HG02610 (cell line): ENCODE results near the gene MYO6.

Experiments used
- ATAC-seq: cut with Tn5 transposase; IDR thresholded peaks from one replicate; pipeline ENCODE4 v1.9.1; 2021; ENCODE audit warnings: mild to moderate bottlenecking, moderate library complexity; ENCODE audit not compliant: unreplicated experiment

MYO6 gene

DNA sequence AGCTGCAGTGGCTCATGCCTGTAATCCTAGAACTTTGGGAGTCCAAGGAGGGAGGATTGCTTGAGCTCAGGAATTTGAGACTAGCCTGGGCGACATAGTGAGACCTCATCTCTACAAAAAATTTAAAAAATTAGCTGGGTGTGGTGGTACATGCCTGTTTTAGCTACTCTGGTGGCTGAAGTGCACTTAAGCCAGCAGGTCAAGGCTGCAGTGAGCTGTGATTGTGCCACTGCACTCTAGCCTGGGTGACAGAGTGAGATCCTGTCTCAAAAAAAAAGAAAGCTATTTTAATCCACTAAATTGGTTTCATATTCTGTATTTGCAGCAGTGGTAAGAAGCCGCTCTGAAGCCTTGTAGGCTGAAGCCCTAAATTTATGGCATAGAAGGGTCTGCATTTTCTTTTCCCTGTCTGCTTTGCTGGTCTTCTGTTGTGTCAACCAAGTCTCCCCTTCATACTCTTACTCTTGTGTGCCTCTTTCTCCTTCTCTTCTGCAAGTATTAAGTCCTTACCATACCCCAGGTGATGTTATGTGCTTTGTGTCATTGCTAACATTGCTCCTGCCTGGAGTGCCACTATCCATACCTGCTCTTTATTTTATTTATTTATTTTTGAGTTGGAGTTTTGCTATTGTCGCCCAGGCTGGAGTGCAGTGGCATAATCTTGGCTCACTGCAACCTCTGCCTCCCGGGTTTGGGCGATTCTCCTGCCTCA lies 70.9 kb downstream of the MYO6 start:
- no peak for ATAC-seq

DNA sequence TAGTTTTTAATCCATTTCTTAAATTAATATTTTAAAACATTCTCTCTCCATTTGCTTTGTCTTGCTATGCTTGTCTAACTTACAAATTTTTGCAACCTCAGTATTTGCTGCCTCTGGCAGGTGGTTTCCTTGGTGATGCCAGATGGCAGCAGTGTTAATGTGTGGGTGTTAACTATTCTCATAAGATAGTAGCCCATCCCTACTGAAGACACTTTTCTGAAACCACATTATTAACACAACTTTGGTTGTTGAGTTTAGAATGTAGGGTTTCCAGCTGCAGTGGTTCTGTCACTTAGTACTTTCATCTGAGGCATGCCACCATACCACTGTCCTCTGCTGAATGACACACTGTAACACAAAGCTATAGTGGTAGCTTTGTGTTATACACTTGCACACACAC lies 75.1 kb downstream of the MYO6 start:
- ATAC-seq: peak; percentile 64

DNA sequence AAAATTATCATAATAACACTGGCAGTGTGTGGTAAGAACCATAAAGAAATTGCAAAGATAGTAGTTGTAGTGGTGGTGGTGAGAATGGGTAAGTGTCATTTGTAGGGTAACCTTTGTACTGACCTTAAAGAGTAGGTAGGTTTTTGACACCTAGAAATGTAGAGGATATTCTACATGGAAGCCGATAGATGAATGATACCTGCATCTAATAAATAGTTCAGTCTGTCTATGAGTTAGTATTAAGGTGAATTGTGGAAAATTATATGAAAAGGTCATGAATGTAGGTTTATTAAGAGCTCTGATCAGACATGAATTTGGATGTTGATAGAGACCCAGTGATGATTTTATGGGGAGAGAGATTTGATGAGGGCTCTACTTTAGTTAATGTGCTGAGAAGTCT lies 78.1 kb downstream of the MYO6 start:
- no peak for ATAC-seq

DNA sequence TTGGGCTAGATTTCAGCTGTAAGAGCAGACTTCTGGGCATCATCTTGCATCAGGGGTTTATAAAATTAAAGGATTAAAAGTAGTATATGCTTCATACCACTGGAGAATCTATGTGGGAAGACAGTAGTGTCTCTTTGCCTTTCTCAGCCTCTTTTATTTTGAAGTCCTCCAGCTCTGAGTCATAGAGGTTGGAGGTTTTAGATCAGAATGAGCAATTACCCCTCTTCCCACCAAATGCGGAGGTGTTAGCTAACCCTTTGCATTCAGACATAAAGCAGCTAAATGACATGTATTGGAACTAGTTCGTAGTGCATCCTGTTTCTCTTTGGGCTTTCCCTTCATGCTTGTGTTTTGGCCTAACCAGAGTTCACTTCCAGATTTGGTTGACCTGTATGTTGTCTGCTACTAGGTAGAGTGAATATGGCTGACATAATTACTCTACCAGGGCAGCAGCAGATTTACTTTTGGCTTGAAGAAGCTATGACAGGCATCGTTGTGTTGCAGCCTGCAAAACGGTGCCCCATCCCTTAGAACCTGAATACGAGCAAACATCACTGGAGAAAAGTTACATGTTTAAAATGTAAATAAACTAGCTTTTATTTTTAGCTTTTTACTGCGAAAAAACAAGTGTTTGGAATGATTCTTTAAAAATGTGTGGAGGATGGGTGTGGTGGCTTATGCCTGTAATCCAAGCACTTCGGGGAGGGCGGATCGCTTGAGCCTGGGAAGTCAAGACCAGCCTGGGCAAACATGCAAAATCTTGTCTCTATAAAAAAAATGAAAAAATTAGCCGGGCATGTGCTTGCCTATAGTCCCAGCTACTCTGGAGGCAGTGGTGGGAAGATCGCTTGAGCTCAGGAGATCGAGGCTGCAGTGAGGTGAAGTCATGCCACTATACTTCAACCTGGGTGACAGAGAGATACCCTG lies 82.2 kb downstream of the MYO6 start:
- ATAC-seq: peak; percentile 93

DNA sequence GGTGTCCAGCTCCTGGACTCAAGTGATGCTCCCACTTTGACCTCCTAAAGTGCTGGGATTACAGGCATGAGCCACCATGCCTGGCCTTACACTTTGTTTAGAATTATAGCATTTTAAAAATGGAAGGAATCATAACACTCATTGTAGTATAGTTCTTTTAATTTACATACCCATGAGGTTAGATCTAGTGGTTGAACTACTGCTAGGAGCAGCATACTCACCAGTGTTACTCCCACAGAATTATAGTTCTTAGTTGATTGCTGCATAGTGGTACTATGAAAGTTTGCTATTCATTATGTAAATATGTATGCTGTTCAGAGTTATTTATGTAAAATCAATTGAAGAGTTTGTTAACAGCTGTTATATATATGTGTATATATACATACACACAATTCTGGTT lies 85.4 kb downstream of the MYO6 start:
- ATAC-seq: no peak

DNA sequence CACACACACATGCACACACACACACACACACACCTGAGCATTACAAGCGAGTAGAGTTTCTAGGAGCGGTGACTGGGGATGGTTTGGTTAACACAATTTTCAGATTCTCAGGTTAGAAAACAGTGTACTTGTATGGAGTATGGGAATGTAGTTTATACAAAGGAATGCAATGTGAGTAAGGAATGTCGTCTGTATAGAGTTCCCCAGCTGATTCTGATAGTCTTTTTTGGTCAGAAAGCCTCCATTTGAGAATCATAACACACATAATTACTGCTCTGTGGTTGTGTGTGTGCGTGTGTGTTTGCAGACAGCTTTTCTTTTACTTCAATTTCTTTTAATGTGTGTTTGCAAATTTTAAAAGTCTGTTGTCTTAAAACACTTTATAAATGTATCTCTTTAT lies 93.2 kb downstream of the MYO6 start:
- no peak for ATAC-seq

DNA sequence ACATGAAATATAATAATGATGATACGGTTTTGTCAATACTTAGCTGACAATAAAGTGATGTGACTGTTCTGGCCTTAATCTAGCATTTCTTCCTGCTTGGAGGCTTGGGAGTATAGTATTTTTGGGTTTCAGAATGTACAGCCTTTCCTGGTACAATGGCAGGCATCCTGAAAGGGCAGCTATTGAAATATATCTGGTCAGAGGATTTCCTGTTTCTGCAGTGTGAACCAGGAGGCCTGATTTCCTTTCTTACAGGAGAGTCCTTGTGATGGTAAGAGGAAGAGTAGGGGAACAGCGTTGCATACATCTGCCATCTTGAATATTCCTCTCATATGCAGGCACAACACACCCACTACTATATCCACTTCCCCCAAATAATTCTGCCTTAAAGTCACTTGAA lies 93.7 kb downstream of the MYO6 start:
- no peak for ATAC-seq

DNA sequence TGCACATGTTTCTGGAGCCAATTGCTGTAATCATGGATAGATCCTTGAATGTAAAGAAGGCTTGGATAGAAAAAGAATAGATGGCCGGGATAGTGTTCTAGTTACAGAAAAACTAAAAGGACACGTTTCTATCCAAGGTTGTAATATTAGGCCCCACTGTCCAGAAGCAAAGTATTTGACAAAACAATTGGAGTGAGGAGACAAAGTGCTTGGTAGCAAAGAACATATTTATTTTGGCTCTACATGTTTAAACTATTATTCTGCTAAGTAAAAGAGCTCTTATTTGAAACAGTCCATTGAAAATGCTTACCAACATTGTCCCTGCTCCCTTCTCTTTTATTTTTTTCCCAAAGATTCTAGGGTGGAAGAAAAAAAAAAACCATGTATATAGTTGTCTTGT lies 94.4 kb downstream of the MYO6 start:
- ATAC-seq: no peak

DNA sequence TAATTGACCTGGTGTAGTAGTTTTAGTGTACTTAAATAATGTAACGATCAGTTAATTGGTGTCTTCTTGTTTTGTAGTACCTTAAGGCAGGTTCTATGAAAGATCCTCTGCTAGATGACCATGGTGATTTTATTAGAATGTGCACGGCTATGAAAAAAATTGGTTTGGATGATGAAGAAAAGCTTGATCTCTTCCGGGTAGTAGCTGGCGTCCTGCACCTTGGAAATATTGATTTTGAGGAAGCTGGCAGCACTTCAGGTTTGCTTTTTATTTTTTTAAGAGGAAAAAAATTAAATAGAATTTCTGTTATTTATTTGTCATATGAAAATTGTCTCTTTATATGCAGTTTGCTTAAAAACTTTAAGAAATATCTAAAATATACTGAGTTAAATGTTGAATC lies 99.2 kb downstream of the MYO6 start:
- no peak for ATAC-seq

DNA sequence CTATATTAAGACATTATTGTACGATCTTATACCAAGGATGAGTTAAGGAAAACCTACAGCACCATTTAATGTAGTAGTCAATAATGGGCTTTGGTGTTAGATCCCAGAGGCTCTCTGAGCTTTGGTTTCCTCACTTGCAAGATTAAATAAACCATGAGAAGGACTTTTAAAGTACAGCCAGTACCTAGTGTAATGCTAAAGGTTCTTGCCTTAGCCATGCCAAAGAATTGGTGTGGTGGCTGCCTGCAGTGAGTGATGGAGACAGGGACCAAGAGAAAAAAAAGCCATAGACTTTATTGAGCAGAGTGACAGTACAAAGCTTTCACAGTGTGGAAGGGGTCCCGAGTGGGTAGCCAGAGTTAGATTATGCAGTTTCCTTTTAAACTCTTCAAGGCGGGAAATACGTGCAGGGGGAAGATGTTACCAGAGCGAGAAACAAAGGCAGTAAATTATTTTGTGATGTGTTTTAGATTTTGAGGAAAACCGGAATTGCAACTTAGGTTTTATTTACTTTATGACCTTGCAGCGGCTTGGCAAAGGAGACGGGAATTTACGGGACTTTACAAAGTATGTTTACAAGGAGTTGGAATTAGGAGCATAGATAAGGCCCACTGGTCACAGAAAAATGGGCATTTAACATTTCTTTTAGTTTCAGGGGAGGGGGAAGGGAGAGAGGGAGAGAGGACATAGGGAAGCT lies 100.4 kb downstream of the MYO6 start:
- ATAC-seq: no peak

DNA sequence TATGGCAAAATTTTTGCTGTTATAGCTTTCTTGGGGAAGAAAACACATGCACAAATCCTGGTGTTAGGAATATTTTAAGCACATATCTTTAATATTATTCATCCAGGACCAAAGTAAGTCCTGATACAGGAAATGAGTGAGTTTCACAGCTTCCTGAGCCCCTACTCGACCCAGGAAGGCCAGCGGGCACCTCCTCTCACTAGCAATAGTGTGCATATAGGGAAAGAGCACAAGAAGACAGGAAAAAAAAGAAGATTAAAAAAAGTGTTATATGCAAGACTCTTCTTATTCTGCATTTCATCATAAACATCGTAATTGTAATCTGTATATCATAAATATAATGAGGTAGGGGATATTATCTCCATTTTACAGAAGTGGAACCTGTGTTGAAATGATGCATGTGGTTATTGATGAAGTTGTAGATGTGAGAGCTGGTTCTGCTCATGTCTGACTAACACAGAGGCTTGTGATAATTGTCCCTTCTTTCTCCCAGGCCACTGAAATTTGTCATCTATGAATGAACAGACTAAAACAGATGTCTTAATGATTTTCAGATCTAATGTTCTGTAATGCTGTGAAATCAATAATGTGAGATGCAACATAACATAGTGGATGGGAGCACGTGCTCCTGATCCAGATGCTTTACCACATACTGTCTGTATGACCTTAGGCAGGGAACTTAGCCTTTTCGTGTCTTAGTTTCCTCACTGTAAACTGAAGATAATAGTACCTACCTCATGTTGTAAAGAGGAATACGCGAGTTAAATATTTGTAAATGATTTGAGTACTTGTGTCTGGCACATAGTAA lies 101.2 kb downstream of the MYO6 start:
- no peak for ATAC-seq

DNA sequence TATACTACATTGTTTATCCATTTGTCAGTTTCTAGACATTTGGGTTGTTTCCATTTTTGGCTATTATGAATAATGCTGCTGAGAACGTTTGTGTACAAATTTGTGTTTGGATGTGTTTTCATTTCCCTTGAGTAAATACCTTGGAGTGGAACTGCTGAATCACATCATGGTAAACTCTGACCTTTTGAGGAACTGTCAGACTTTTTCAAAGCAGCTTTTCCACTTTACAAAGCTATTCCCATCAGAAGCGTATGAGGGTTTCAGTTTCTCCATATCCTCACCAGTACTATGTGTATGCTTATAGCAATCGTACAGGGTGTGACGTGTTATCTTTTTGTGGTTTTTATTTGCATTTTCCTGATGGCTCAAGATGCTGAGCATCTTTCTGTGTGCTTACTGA lies 103.7 kb downstream of the MYO6 start:
- no peak for ATAC-seq

DNA sequence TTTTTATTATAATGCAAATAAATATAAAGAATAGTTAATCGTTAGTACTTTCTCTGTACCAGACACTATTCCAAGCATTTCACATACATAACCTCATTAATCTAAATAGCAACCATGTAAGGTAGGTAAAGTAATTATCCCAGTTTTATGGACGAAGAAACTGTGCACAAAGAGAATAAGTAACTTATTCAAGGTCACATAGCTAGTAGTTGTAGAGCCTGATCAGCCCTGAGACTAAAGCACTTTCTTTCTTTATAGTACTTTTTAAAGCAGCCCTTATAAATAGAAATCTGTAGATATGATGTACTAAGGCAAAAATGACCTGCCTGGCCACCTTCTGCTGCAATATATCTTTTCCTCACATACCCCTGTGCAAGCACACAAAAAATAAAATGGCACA lies 104.8 kb downstream of the MYO6 start:
- ATAC-seq: no peak

DNA sequence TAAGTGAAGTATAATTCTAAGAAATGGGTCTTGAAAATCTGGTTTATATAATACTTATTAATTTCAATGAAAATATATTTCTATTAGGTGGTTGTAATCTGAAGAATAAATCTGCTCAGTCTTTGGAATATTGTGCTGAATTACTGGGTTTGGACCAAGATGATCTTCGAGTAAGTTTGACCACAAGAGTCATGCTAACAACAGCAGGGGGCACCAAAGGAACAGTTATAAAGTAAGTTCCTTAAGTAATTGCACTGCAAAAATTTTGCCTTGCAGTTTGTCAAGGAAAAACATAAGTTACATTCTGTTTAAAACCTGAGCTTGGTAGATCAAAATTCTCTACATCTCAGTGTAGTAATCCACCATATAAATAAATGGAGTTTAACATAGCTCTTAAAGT lies 106.0 kb downstream of the MYO6 start:
- no peak for ATAC-seq

DNA sequence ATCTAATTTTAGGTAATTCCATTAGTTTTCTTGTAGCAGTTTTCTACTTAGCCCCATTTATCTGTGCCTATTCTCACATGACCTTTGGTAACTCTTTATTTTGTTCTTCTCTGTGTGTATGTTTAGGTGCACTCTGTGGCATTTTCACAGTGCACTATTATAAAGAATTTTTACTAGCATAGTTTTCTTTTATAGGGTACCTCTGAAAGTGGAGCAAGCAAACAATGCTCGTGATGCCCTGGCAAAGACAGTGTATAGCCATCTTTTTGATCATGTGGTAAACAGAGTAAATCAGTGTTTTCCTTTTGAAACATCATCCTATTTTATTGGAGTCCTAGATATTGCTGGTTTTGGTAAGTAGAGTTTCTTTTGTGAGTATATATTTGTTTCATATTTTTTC lies 107.9 kb downstream of the MYO6 start:
- ATAC-seq: no peak

DNA sequence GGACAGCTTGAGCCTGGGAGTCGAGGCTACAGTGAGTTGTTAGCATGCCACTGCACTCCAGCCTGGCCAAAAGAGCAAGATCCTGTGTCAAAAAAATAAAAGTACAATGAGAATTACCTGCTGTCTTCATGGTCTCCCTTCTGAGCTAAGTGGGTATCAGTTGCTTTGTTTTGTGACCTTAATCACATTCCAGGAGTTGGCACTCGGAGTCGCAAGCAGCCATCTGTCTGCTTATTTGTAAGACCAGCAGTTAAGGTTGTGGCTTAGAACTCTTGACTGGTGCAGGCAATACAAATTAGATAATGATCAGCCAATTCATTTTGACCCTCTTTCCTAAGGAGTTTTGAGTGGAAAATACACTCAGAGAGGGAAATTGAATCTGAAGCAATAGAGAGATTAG lies 114.0 kb downstream of the MYO6 start:
- ATAC-seq: no peak

DNA sequence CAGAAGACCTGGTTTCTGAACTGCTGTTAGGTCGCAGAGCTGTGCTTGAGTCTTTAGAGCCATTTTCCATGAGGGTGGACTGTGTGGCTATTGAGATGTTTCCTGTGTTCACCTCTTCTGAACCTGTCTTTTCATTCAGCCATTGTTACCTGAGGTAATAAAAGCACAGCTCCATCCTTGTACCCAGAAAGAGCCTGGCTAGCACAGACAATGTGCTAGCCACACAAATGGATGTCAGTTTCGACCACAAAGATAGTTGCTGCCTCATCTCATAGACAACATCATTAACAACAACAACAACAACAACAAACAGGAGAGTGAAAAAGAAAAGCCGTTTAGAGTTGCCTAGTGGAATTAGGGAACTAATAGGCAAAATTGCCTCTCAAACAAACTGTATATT lies 114.7 kb downstream of the MYO6 start:
- no peak for ATAC-seq

DNA sequence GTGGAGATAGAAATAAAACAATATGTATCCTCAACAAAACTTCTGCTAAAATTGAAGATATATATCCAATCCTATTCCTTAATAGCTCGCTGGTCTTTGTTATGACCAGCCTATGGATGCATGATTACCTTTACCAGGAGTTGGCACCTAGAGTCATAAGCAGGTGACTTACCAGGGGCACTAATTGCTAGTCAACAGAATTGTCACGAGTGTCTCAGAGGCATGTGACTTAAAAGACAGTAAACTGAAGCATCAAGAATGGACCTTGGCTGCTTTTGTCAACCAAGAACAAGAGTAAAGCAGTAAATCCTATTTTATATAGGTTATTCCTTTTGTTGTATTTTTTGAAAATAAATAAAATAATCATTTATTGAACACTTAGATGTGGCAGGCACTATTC lies 115.4 kb downstream of the MYO6 start:
- no peak for ATAC-seq

DNA sequence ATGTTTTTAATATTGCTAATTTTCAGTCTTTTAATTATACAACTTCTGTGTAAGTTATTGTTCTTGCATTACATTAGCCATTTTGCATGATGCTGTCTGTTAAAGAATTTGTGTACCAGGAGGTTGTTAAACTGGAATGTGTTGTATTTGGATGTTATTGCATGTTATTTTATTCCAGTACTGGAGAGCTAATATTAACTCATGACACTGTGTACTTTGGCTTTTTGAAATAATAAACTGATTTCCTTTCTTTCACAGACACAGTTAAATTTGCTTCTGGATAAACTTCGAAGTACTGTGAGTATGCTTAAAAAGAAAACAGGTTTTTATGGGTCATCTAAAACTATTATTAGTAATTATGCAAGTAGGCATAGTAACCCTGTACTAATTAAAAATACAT lies 121.3 kb downstream of the MYO6 start:
- ATAC-seq: no peak

DNA sequence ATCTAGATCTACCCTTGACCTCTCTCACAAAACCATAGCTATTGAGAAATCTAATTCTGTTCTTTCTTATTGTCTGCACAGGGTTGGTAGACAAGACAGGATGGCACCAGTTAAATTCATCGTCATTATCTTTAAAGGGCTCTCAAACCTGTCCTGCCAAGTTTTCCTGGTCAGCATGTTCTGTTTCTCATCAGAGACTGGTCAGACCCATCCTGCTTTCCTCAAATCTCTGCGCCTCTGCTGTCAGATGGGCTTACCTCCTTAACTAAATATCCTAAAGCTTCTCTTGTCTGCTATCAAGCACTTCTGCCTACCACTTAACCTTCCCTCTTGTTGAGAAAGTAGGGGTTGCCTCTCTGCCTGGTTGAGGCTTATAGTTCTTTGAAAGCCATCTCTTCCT lies 125.2 kb downstream of the MYO6 start:
- no peak for ATAC-seq

DNA sequence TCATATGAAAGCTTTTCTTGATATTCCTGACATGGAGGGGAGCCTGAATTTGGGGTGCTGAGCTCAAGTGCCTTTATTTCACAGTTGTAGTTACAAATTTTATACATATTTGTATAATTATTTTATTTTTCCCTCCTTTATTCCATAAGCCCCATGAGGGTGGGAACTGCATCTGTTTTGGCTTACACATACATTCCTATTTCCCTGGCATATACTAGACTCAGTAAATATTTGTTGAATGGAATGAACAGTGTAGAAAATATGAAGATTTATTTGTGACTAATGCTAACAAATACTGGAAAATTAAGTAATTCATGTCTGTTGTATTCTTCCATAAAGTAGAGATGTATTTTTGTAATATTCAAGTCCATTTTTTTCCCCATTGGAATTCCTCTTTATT lies 127.1 kb downstream of the MYO6 start:
- no peak for ATAC-seq
